HUES48 (cell line): Measurements from ENCODE around the gene TMEM59L.

ENCODE experiments used
- H3K27ac ChIP-seq: one replicate; pipeline ENCODE4 v1.7.0; 2013; ENCODE audit warnings: low read depth, low read length, inconsistent platforms
- H3K27me3 ChIP-seq: 2 replicates; pipeline ENCODE4 v1.6.1; 2013; ENCODE audit warnings: mild to moderate bottlenecking, low read length; ENCODE audit not compliant: control insufficient read depth, insufficient read depth
- H3K36me3 ChIP-seq: 2 replicates; pipeline ENCODE4 v1.6.1; 2013; ENCODE audit warnings: low read length; ENCODE audit not compliant: control insufficient read depth, insufficient read depth
- H3K4me1 ChIP-seq: 2 replicates; pipeline ENCODE4 v1.6.1; 2013; ENCODE audit warnings: mild to moderate bottlenecking, low read length; ENCODE audit not compliant: control insufficient read depth, insufficient read depth
- H3K4me3 ChIP-seq: 2 replicates; pipeline ENCODE4 v1.5.1; 2013; ENCODE audit warnings: mild to moderate bottlenecking, low read depth, low read length
- H3K9ac ChIP-seq: 2 replicates; pipeline ENCODE4 v1.6.1; 2013; ENCODE audit warnings: mild to moderate bottlenecking, low read depth, low read length, moderate library complexity
- H3K9me3 ChIP-seq: 2 replicates; pipeline ENCODE4 v1.6.1; 2013; ENCODE audit warnings: low read length; ENCODE audit not compliant: control insufficient read depth, insufficient read depth

Gene TMEM59L

GRCh38 chr19:18611327-18612050 lies 1.2 kb upstream of the TMEM59L start:
- peaks cover 93% of the 10 kb centered on the region for H3K27me3 ChIP-seq
- H3K4me3 ChIP-seq: peak overlapping the region; percentile 63
- H3K9me3 ChIP-seq: no peaks in the 10 kb centered on the region
- no peak overlapping the region for H3K27ac ChIP-seq
- H3K4me1 ChIP-seq: peaks cover 32% of the 10 kb centered on the region
- H3K36me3 ChIP-seq: no peaks in the 10 kb centered on the region
- H3K9ac ChIP-seq: no peak overlapping the region

GRCh38 chr19:18612051-18612771 lies 459 bp upstream of the TMEM59L start:
- Histone ChIP-seq H3K36me3 (no peaks in the 10 kb centered on the region), H3K9me3 (no peaks in the 10 kb centered on the region), H3K27ac (no peak overlapping the region), H3K4me3 (peak overlapping the region; percentile 63), H3K9ac (no peak overlapping the region), H3K27me3 (peaks cover 89% of the 10 kb centered on the region), H3K4me1 (peaks cover 32% of the 10 kb centered on the region)

- H3K27me3 ChIP-seq: peaks cover 74% of the 10 kb centered on the region
- H3K36me3 ChIP-seq: no peaks in the 10 kb centered on the region
- H3K9me3 ChIP-seq: no peaks in the 10 kb centered on the region
- no peak overlapping the region for H3K27ac ChIP-seq
- no peak overlapping the region for H3K9ac ChIP-seq
- peak overlapping the region; percentile 63; the same call in 1 of the 2 replicates for H3K4me3 ChIP-seq
- H3K4me1 ChIP-seq: peaks cover 25% of the 10 kb centered on the region
These were observed 1.0 kb downstream of the TMEM59L start for GRCh38 chr19:18613589-18614234.

- Histone ChIP-seq H3K27ac (no peak overlapping the region), H3K9me3 (no peaks in the 10 kb centered on the region), H3K9ac (no peak overlapping the region), H3K4me1 (peaks cover 8% of the 10 kb centered on the region), H3K4me3 (no peak overlapping the region), H3K27me3 (peaks cover 51% of the 10 kb centered on the region), H3K36me3 (no peaks in the 10 kb centered on the region)
These were observed 3.4 kb downstream of the TMEM59L start for GRCh38 chr19:18616023-18616422.

- H3K27me3 ChIP-seq: peaks cover 36% of the 10 kb centered on the region
- no peak overlapping the region for H3K4me3 ChIP-seq
- H3K9ac ChIP-seq: no peak overlapping the region
- no peaks in the 10 kb centered on the region for H3K9me3 ChIP-seq
- no peaks in the 10 kb centered on the region for H3K36me3 ChIP-seq
- no peak overlapping the region for H3K27ac ChIP-seq
- peaks cover 4% of the 10 kb centered on the region; the same call in 1 of the 2 replicates for H3K4me1 ChIP-seq
These were observed 4.9 kb downstream of the TMEM59L start for GRCh38 chr19:18617562-18617961.

GRCh38 chr19:18618236-18618635 lies 5.6 kb downstream of the TMEM59L start:
- H3K27me3 ChIP-seq: peaks cover 29% of the 10 kb centered on the region
- H3K36me3 ChIP-seq: no peaks in the 10 kb centered on the region
- no peak overlapping the region for H3K4me3 ChIP-seq
- no peak overlapping the region for H3K27ac ChIP-seq
- H3K9ac ChIP-seq: no peak overlapping the region
- no peaks in the 10 kb centered on the region for H3K9me3 ChIP-seq
- H3K4me1 ChIP-seq: peaks cover 4% of the 10 kb centered on the region; the same call in 1 of the 2 replicates

- no peaks in the 10 kb centered on the region for H3K9me3 ChIP-seq
- H3K4me3 ChIP-seq: no peak overlapping the region
- peaks cover 8% of the 10 kb centered on the region for H3K27me3 ChIP-seq
- H3K4me1 ChIP-seq: no peaks in the 10 kb centered on the region
- no peak overlapping the region for H3K27ac ChIP-seq
- H3K9ac ChIP-seq: no peak overlapping the region
- H3K36me3 ChIP-seq: no peaks in the 10 kb centered on the region
These were observed 7.6 kb downstream of the TMEM59L start for GRCh38 chr19:18620311-18620710.

GRCh38 chr19:18620902-18621301 lies 8.2 kb downstream of the TMEM59L start:
- H3K4me3 ChIP-seq: no peak overlapping the region
- no peak overlapping the region for H3K9ac ChIP-seq
- no peaks in the 10 kb centered on the region for H3K36me3 ChIP-seq
- H3K9me3 ChIP-seq: no peaks in the 10 kb centered on the region
- no peak overlapping the region for H3K27ac ChIP-seq
- H3K27me3 ChIP-seq: 0 out of 2 replicates have a peak, but pooled peaks cover 3% of the 10 kb centered on the region
- H3K4me1 ChIP-seq: no peaks in the 10 kb centered on the region

GRCh38 chr19:18626906-18627305 lies 14.2 kb downstream of the TMEM59L start:
- H3K4me3 ChIP-seq: no peak overlapping the region
- H3K27me3 ChIP-seq: no peaks in the 10 kb centered on the region
- H3K36me3 ChIP-seq: no peaks in the 10 kb centered on the region
- no peak overlapping the region for H3K9ac ChIP-seq
- H3K27ac ChIP-seq: no peak overlapping the region
- no peaks in the 10 kb centered on the region for H3K9me3 ChIP-seq
- no peaks in the 10 kb centered on the region for H3K4me1 ChIP-seq

DNA sequence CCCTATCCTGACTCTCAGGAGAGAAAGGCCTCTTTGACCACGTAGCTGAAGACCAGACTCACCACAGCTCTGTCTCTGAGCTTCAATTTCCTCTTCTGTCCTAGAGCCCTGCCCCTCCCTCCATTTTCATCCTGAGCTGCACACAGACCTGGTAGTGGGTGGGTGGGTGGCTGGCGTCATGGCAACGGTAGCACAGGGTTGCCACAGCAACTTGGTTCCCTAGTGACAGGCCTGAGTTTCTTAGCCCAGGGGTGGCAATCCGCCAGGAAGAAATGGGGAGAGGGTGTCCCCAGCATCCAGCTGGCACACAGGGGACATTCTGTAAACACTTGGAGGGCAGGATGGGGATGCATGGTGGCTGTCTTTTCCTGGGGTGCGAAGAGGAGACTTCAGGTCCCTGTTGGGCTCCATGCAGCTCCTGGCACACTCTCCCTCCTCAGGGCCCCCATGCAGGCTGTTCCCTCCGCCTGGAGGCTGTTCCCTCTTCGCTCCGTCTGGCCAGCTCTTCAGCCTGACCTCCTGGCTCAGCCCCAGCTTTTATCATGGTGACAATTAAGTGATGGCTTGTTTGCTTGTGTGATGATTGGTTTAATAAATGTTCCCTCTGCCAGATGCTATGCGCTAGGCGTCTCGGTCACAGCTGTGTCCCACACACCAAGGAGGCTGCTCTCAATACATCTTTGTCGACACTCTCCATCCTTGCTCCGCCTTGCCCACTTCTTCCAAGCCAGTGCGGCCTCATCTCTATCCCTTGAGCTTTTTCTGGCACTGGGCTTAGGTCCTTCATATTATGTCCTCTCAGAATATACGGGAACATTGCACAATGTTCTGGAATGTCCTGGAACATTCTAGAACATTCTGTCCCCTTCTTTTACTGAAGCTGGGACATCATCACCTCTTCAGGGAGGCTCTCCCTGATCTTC lies 16.8 kb downstream of the TMEM59L start:
- Histone ChIP-seq H3K27ac (no peak overlapping the region), H3K9me3 (no peaks in the 10 kb centered on the region), H3K4me3 (no peak overlapping the region), H3K27me3 (peaks cover under 1% of the 10 kb centered on the region; the same call in 1 of the 2 replicates), H3K4me1 (no peaks in the 10 kb centered on the region), H3K36me3 (no peaks in the 10 kb centered on the region), H3K9ac (no peak overlapping the region)
